Heart left ventricle (tissue), 16 donors: ENCODE results near the gene FOXD4L6. TPM values are rescaled to one million over a fixed set of nuclear protein-coding genes. Genes with fewer than 3 reads are reported as not detected.
A peak's percentile ranks its signal among the peaks of the same experiment; 100 is the strongest.
"Not testable (repeated sequence)": the region's sequence is repeated elsewhere in the genome, so short reads cannot be mapped to it uniquely, and the experiment has no call there.

Experiments used
- ATAC-seq, 4 donors: fragments of 200-7000 bp; cut with Tn5 transposase; one replicate each; pipeline ENCODE4 v1.9.1; 2020 to 2022; ENCODE audit warnings: moderate library complexity in 4 of 4, mild to moderate bottlenecking in 3 of 4, moderate number of reproducible peaks in 1 of 4
- DNase-seq, 5 donors: peaks; one replicate each; pipeline ENCODE4 v3.0.0-alpha.2; 2020
- H3K27ac ChIP-seq, 12 donors: fragments of 200-600 bp; sonication (generic) in 4 of 12; one replicate each; pipeline versions ENCODE4 v1.5.0 to v1.8.0; 2016 to 2022; ENCODE audit warnings: mild to moderate bottlenecking in 2 of 12
- H3K27me3 ChIP-seq, 9 donors: fragments of 200-600 bp; sonication (generic) in 2 of 9; one replicate each; pipeline versions ENCODE4 v1.5.1 to v1.8.0; 2016 to 2022; ENCODE audit warnings: mild to moderate bottlenecking in 3 of 9
- H3K36me3 ChIP-seq, 9 donors: fragments of 200-600 bp; sonication (generic) in 2 of 9; one replicate each; pipeline versions ENCODE4 v1.5.0 to v1.8.0; 2018 to 2022; ENCODE audit warnings: mild to moderate bottlenecking in 2 of 9
- H3K4me1 ChIP-seq, 12 donors: fragments of 200-600 bp; sonication (generic) in 4 of 12; one replicate each; pipeline versions ENCODE4 v1.5.0 to v1.8.0; 2016 to 2022; ENCODE audit warnings: mild to moderate bottlenecking in 3 of 12
- H3K4me3 ChIP-seq, 12 donors: fragments of 200-600 bp; sonication (generic) in 4 of 12; one replicate each; pipeline versions ENCODE4 v1.5.0 to v1.8.0; 2017 to 2022; ENCODE audit warnings: mild to moderate bottlenecking in 9 of 12, moderate library complexity in 4 of 12
- H3K9me3 ChIP-seq, 12 donors: fragments of 200-600 bp; sonication (generic) in 4 of 12; one replicate each; pipeline versions ENCODE4 v1.5.0 to v1.8.0; 2016 to 2022; ENCODE audit warnings: mild to moderate bottlenecking in 1 of 12
- CTCF ChIP-seq, 12 donors: fragments of 200-600 bp; sonication (generic) in 4 of 12; IDR thresholded peaks; one replicate each; pipeline versions ENCODE4 v1.5.0 to v1.8.0; 2018 to 2022; ENCODE audit warnings: antibody characterized with exemption in 12 of 12, mild to moderate bottlenecking in 5 of 12
- WGBS, 4 donors: extraction: QIAGEN DNeasy Blood & Tissue Kit in 2 of 4; methylation state at CpG; one replicate each; pipeline versions ENCODE4 v1.1.5 to v1.1.7; 2013 to 2018; 5-methylcytosine and 5-hydroxymethylcytosine counted together
- intact Hi-C, 10 donors: fragments of 100-400 bp; cut with DNase I; formaldehyde crosslinking; loops; one replicate each; pipeline versions ENCODE4 v1.11.1 to v1.14.2; 2022
- polyA plus RNA-seq, 2 donors: library from polyadenylated mRNA; stranded (reverse); fragments of 200-250 nt; gene quantifications; one replicate each; pipeline ENCODE4 v1.2.3, GENCODE V29; 2013
- total RNA-seq, 9 donors: library from RNA; depleted of rRNA in 2 of 9; stranded (reverse); fragments of >200 nt in 2 of 9; fragmentation: NEBNext Ultra II Directional in 3 of 9; extraction: Animal tissue kit (Norgen Biotek cat#: 25700) in 3 of 9; gene quantifications; one replicate each; pipeline versions ENCODE4 v1.1.0 to v1.2.4, GENCODE V29; 2016 to 2023
- donor health status: ischemic (EF 13 %, LVEDD 7.1; RV severe dilation, severe dysfunction).
- donor health status: healthy with polysubstance abuse.
- donor health status: DM: no; HTN: yes; CAD: no.
- donor health status: DM: no; HTN: no; CAD: no.
- donor health status: ischemic (EF 25% LVEDD 6.9; RV normal size, moderate dysfunction).
- donor health status: ischemic (EF 25% LVEDD 5.7; RV mildly dilated, moderate dysfunction).
- donor health status: healthy.
- donor health status: DM: yes; HTN: yes; CAD: no.
- donor health status: ischemic (EF 35%, LVEDD 5.7; RV mildly dilated, moderate dysfunction).
- donor health status: nonischemic (EF 11% LVEDD 7.7; RV severe dilation, severe dysfunction).
- donor health status: DM: yes; HTN: yes; CAD: no.
- donor health status: PGD.
- donor health status: ischemic (EF 29% LVEDD 5.4; RV normal size, mild dysfunction).
- donor health status: nonischemic (EF 23%, LVEDD 6.1; RV moderate dilation, normal function).

The FOXD4L6 gene
- total and polyA plus RNA-seq, 11 donors = not detected

DNA sequence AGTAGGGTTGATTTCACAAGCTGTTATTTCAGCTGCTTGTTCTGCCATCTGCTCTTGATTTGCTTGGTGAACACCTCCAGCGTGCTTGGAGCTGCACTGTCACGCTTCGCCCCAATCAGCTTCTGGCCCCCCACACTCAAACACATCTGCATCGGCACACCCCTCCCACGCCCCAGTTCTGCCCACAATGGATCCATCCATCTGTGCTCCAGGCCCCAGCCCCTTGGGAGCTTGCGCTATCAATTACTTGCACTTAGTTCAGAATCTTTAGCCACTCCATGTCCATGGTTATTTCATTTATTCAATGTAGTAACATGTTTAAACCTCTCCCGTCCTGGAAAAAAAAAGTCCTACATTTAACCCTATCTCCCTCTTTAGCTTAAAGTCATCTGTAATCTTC is 28.0 kb downstream of the FOXD4L6 start:
- H3K9me3 ChIP-seq, ATAC-seq, H3K27me3 ChIP-seq, H3K27ac ChIP-seq, H3K4me1 ChIP-seq, H3K36me3 ChIP-seq, H3K4me3 ChIP-seq, intact Hi-C loops, DNase-seq: not testable (repeated sequence)
- 67 to 74% (median 73%) methylated on average over 4 to 7 of the region's 7 CpGs for WGBS, 4 donors

DNA sequence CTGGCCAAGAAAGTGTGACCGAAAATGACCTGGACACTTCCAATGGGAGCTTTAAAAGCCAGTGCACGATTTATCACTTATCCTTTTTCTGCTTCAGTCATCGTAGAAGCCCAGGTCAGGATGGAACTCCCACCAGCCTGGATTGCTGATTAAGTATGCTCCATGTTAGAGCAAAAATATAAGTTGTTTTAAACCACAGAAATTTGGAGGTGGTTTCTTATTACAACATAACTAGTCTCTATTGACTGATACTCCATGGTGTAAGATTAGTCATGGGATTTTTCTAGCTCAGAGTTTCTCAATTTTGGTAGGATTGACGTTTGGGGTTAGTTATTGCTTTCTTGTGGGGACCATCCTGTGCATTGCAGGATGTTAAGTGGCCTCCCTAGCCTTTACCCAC is 29.7 kb downstream of the FOXD4L6 start:
- H3K36me3 ChIP-seq, ATAC-seq, H3K27ac ChIP-seq, H3K9me3 ChIP-seq, H3K27me3 ChIP-seq, H3K4me1 ChIP-seq, H3K4me3 ChIP-seq, DNase-seq, intact Hi-C loops: not testable (repeated sequence)
- WGBS, 4 donors = 37 to 60% (median 50%) methylated on average over 4 of the region's 4 CpGs

- H3K27ac ChIP-seq, H3K27me3 ChIP-seq, H3K9me3 ChIP-seq, intact Hi-C loops, H3K36me3 ChIP-seq, H3K4me1 ChIP-seq, H3K4me3 ChIP-seq: not testable (repeated sequence)
- ATAC-seq (peak in 1 of 4 donors; percentile 66), DNase-seq (peak in 1 of 5 donors; percentile 51)
- 47 to 56% (median 51%) methylated on average over 1 to 2 of the region's 2 CpGs for WGBS, 4 donors
Observed at GRCh38 chr9:41095060-41095459, 33.4 kb downstream of the FOXD4L6 start.

DNA sequence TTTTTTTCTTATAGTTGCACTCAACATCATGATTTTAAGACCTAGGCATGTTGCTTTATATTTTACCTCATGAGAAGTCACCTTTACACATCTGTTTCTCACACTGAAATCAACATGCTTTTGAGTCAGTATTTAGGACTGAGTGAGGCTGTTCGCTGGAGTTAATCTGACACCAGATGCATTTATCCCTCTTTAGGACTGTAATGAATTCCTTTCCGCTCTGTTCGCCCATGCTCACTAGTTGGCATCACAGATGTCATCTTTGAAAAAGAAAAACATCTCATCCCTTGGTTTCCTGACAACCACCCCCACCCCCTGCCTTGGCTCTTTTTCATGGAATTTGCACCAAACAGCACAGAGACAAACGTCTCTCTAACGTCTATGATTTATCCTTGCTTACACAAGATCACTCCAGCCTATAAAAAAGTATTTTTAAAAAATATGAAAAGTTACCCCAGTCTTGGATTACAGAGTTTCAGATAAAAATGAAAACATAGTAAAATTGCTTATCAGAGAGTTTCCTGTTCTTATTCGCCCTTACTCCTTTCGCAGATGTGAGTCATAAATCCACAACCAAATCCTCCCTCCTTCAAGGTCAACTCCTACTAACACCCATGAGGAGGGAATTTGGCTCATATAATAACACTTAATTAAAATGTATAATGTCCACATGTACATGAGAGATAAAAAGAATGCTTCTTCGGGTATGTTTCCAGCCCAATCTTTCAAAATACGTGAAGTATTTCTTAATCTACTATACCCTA is 34.3 kb downstream of the FOXD4L6 start:
- H3K4me1 ChIP-seq, H3K9me3 ChIP-seq, DNase-seq, H3K27me3 ChIP-seq, H3K27ac ChIP-seq, H3K36me3 ChIP-seq, intact Hi-C loops, H3K4me3 ChIP-seq: not testable (repeated sequence)
- ATAC-seq = peak in 1 of 4 donors; percentile 33
- 40 to 100% (median 63%) methylated on average over 3 to 5 of the region's 9 CpGs for WGBS, 4 donors

- H3K27me3 ChIP-seq, ATAC-seq, H3K36me3 ChIP-seq, H3K4me1 ChIP-seq, DNase-seq, H3K4me3 ChIP-seq, intact Hi-C loops, H3K9me3 ChIP-seq, H3K27ac ChIP-seq: not testable (repeated sequence)
Observed at GRCh38 chr9:41090922-41091321, 37.6 kb downstream of the FOXD4L6 start.

DNA sequence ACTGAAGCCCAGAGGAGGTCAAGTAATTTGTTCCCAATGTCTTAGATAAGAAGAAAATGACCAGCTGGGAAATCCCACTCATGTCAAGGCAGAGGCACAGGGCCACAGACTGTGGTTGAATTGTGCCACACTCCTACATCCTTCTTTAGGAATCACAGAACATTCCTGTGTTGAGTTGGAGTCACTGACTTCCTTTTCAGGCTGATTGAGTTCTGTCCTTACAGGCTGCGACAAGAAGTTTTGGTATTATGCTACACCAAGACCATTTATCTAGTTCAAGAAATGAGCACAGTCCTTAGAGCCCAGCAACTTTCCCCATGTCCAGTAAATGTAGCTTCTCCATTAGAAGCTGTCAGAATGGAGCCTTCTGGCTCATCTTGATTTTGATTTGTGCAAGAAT is 38.1 kb downstream of the FOXD4L6 start:
- H3K9me3 ChIP-seq, H3K36me3 ChIP-seq, ATAC-seq, DNase-seq, H3K4me3 ChIP-seq, intact Hi-C loops, H3K27me3 ChIP-seq, H3K27ac ChIP-seq, H3K4me1 ChIP-seq: not testable (repeated sequence)
- 40 to 67% (median 48%) methylated on average over 1 of the region's 1 CpG for WGBS, 4 donors

DNA sequence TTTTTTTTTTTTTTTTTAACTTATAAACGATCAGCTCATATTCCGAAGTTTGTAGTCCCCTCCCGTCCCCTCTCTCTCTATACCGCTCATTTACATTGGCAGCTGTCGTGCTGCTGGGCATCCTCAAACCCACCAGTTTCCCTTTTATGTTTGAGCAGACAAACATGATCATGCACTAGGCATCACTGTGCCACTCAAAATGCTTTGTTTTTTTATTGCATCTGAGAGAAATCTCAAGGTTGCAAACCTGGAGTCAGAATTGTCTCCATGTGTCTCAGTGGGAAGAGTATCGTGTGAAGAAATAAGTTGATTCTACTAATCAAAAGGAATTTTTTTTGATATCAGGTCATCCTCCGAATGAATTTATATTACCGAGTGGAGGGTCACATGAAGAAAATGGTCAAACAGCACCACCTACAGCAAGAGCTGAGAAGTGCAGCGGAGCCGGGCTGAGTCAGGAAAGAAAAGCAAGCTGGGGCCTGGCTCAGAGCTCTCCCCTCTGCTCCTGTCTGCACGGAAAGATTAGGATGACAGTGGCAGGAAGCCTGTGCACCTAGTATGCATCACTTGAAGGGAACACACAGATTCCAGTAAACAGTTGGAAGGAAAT is 39.9 kb downstream of the FOXD4L6 start:
- H3K27me3 ChIP-seq, H3K36me3 ChIP-seq, H3K9me3 ChIP-seq, intact Hi-C loops, DNase-seq, H3K4me1 ChIP-seq, H3K4me3 ChIP-seq, H3K27ac ChIP-seq: not testable (repeated sequence)
- ATAC-seq = peak; percentile 52 to 86 (median 82)
- peak; percentile 23 to 74 (median 46) for TF ChIP-seq CTCF (IDR thresholded peaks at IDR 0.05)
- WGBS, 4 donors = 12 to 16% (median 14%) methylated on average over 7 to 9 of the region's 11 CpGs

DNA sequence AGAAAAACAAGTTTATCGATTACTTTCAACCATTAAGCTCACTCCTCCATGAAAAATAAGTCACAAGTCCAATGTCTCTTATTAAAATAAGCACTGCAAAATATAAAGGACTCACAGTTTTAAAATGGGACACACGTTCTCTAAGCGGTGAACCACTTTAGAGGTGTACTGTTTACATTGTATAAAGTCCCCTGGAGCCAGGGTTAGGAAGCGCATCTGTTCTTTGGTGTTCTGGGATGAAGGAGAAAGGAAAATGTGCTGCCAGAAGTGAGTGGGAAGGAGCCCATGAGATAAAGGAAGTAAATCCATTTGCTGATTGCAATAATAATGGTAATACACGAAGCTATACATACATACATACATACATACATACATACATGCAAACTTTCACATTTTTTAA is 40.6 kb downstream of the FOXD4L6 start:
- H3K36me3 ChIP-seq, H3K27me3 ChIP-seq, H3K27ac ChIP-seq, DNase-seq, H3K4me1 ChIP-seq, ATAC-seq, intact Hi-C loops, H3K4me3 ChIP-seq, H3K9me3 ChIP-seq: not testable (repeated sequence)
- 63 to 73% (median 65%) methylated on average over 5 of the region's 5 CpGs for WGBS, 4 donors

- H3K36me3 ChIP-seq, H3K9me3 ChIP-seq, DNase-seq, H3K27ac ChIP-seq, H3K4me1 ChIP-seq, H3K4me3 ChIP-seq, H3K27me3 ChIP-seq, intact Hi-C loops: not testable (repeated sequence)
- peak in 2 of 4 donors; percentile 10 to 63 for ATAC-seq
- 46 to 55% (median 47%) methylated on average over 4 to 5 of the region's 5 CpGs for WGBS, 4 donors
Observed at GRCh38 chr9:41087157-41087780, 41.2 kb downstream of the FOXD4L6 start.

DNA sequence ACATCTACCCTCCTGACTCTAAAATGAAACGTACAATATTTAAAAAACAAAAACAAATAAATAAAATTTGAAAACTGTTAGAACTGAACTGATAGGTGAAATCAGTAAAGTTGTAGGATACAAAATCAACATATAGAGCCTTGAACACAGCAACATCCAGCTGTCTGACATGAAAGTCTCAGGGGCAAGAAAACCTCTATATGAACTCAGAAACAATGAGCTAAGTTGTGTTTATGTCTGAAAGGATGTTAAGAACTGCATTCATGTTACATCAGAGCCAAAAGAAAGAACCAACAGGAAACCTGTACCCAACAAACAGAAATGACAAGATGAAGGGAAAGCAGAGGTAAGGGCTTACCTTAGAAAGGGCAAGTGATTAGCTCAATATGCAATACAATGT is 41.8 kb downstream of the FOXD4L6 start:
- 0 to 44% (median 37%) methylated on average over 1 of the region's 1 CpG for WGBS, 4 donors
- H3K36me3 ChIP-seq, H3K4me1 ChIP-seq, H3K9me3 ChIP-seq, H3K4me3 ChIP-seq, DNase-seq, H3K27me3 ChIP-seq, ATAC-seq, H3K27ac ChIP-seq, intact Hi-C loops: not testable (repeated sequence)
